ENCODE results near the gene MRPL10.

DNA sequence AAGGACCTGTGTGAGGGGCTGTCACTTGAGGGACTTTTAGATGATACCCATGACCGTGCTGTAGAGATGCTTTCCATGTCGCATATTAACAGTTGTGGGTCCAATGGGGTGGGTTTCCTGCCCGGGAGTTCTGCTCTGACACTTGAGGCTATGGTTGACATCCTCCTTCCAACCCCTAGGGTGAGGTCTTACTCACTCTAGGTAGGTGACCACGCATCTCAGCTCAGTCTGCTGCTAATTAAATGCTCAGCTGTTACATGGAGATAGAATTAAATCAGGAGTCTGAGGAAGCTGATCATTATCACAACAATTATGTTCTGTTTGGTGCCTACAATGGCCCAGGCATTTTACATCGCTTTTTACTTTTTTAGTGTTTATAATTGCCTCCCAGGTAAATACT, 49.9 kb downstream of the MRPL10 start:
- TF ChIP-seq, protein P1, sequence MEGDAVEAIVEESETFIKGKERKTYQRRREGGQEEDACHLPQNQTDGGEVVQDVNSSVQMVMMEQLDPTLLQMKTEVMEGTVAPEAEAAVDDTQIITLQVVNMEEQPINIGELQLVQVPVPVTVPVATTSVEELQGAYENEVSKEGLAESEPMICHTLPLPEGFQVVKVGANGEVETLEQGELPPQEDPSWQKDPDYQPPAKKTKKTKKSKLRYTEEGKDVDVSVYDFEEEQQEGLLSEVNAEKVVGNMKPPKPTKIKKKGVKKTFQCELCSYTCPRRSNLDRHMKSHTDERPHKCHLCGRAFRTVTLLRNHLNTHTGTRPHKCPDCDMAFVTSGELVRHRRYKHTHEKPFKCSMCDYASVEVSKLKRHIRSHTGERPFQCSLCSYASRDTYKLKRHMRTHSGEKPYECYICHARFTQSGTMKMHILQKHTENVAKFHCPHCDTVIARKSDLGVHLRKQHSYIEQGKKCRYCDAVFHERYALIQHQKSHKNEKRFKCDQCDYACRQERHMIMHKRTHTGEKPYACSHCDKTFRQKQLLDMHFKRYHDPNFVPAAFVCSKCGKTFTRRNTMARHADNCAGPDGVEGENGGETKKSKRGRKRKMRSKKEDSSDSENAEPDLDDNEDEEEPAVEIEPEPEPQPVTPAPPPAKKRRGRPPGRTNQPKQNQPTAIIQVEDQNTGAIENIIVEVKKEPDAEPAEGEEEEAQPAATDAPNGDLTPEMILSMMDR (IDR thresholded peaks at IDR 0.05) = no peak
- TF ChIP-seq POLR2A (IDR thresholded peaks at IDR 0.05) (no peak), POLR2AphosphoS5 (IDR thresholded peaks at IDR 0.05) (no peak)

Data from breast epithelium (tissue), 3 donors.